ENCODE results near the gene KAZN.

KAZN gene

GRCh38 chr1:14895727-14896126, 297.2 kb downstream of the KAZN start:
- TF ChIP-seq CTCF (conservative IDR thresholded peaks at IDR 0.05; ENCODE audit: control insufficient read depth, insufficient read depth, low read depth, low read length), result no peak
- no peak for DNase-seq (ENCODE audit: low read depth)
- H3K4me3 ChIP-seq (ENCODE audit: control insufficient read depth, low read depth, low read length), result no peak overlapping the region

- TF ChIP-seq CTCF (conservative IDR thresholded peaks at IDR 0.05; ENCODE audit: control insufficient read depth, insufficient read depth, low read depth, low read length), result no peak
- DNase-seq (ENCODE audit: low read depth), result peak; percentile 23
- no peak overlapping the region for H3K4me3 ChIP-seq (ENCODE audit: control insufficient read depth, low read depth, low read length)
These were observed 298.0 kb downstream of the KAZN start for GRCh38 chr1:14896381-14897079.

GRCh38 chr1:14897080-14897449, 298.6 kb downstream of the KAZN start:
- TF ChIP-seq CTCF (conservative IDR thresholded peaks at IDR 0.05; ENCODE audit: control insufficient read depth, insufficient read depth, low read depth, low read length), result no peak
- DNase-seq (ENCODE audit: low read depth), result peak; percentile 10
- H3K4me3 ChIP-seq (ENCODE audit: control insufficient read depth, low read depth, low read length), result no peak overlapping the region

GRCh38 chr1:14897547-14897946, 299.1 kb downstream of the KAZN start:
- no peak for DNase-seq (ENCODE audit: low read depth)
- no peak overlapping the region for H3K4me3 ChIP-seq (ENCODE audit: control insufficient read depth, low read depth, low read length)
- TF ChIP-seq CTCF (conservative IDR thresholded peaks at IDR 0.05; ENCODE audit: control insufficient read depth, insufficient read depth, low read depth, low read length), result no peak

- H3K4me3 ChIP-seq (ENCODE audit: control insufficient read depth, low read depth, low read length), result no peak overlapping the region
- DNase-seq (ENCODE audit: low read depth), result no peak
- TF ChIP-seq CTCF (conservative IDR thresholded peaks at IDR 0.05; ENCODE audit: control insufficient read depth, insufficient read depth, low read depth, low read length), result no peak
These were observed 299.6 kb downstream of the KAZN start for GRCh38 chr1:14897997-14898645.

GRCh38 chr1:14899686-14900085, 301.2 kb downstream of the KAZN start:
- H3K4me3 ChIP-seq (ENCODE audit: control insufficient read depth, low read depth, low read length), result no peak overlapping the region

More at GRCh38 chr1:14899686-14900085, 301.2 kb downstream of the KAZN start:
- DNase-seq (ENCODE audit: low read depth), result no peak
- TF ChIP-seq CTCF (conservative IDR thresholded peaks at IDR 0.05; ENCODE audit: control insufficient read depth, insufficient read depth, low read depth, low read length), result no peak

Data from fibroblast of mammary gland (primary cell).